HG03039 (cell line): Measurements from ENCODE around the gene KLK6.

Experiments
- ATAC-seq: cut with Tn5 transposase; IDR thresholded peaks from one replicate; pipeline ENCODE4 v1.9.1; 2021; ENCODE audit warnings: mild to moderate bottlenecking, moderate library complexity; ENCODE audit not compliant: unreplicated experiment

KLK6 gene

DNA sequence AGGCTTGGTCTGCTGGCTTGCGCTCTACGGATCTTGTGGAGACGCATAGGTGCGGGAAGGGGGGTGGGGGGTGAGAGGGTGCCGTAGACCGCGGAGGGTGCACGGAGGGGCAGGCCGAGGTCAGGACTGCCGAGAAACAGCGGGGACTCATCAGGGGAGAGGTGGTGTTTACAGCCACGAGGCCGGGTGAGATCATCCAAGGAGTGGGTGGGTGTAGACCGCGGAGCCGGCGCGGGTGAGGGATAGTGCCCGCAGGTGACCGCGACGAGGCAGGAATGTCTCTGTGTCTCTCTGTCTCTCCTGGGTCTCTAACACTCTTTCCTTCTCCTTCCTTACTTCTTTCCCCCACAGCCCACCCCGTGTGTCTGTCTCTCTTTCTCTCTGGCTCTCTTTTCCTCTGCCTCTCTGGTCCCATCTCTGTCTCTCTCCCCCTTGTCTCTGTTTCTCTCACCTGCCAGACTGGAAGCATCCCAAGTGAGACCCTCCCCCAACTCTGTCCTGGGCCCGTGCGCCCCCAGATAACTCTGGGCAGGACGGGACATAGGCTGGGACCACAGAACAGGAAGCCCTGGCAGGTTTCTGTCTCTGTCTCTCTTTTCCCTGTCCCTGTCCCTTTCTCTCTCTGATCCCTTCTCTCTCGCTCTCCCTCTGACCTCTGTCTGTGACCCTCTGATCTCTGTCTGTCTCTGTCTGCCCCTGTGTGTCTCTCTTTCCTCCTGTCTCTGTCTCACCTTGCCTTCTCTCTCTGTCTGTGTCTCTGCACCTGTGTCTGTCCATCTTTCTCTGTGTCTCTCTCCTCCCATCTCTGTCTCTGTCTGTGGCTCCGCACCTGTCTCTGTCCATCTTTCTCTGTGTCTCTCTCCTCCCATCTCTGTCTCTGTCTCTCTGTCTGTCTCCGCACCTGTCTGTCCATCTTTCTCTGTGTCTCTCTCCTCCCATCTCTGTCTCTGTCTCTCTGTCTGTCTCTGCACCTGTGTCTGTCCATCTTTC lies 56.4 kb downstream of the KLK6 start:
- no peak for ATAC-seq

DNA sequence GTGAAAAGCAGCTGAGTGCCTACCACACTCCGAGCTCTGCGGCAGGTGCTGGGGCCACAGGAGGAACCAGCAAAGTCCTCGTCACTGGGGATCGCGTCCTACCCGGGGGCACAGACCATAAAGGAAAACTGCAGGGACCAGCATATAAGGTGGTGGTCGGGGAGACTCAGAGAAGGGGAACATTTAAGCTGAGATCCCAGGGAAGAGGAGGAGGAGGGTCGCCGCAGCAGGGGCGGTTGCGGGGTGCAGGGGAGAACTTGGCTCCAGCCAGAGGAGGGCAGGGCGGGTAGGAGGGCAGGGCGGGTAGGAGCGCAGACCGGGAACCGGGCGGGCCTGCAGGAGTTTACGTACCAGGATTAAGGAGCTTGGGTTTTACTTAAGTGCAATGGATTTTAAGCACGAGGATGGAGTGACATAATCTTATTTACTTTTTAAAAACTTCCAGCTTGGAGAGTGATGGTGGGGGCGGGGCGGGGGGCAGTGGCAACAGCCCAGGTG lies 57.2 kb downstream of the KLK6 start:
- ATAC-seq, result no peak

- ATAC-seq, result no peak
Observed at GRCh38 chr19:50911206-50912101, 57.9 kb downstream of the KLK6 start, which contains the start of gene KLK4. Gene KLK4 (minus strand): TSS chr19:50911395. CDS start chr19:50910738, 657 bp downstream.

DNA sequence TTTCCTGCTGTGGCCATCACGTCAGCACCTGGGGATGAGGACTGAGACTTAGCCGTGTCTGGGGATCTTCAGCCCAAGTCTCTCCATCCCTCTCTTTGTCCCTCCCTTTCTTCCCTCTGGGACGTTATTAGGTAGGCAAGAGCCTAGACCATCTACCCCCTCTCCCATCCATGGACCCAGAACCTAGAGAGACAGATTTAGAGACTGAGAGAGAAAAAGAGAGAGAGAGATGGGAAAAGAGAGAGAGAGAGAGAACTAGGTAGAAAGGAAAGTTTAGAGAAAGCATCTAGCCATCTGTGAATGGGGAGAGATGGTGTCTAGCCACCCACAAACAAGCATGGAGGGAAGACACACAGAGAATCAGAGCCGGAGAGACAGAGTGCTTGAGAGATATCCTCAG lies 58.7 kb downstream of the KLK6 start:
- no peak for ATAC-seq

DNA sequence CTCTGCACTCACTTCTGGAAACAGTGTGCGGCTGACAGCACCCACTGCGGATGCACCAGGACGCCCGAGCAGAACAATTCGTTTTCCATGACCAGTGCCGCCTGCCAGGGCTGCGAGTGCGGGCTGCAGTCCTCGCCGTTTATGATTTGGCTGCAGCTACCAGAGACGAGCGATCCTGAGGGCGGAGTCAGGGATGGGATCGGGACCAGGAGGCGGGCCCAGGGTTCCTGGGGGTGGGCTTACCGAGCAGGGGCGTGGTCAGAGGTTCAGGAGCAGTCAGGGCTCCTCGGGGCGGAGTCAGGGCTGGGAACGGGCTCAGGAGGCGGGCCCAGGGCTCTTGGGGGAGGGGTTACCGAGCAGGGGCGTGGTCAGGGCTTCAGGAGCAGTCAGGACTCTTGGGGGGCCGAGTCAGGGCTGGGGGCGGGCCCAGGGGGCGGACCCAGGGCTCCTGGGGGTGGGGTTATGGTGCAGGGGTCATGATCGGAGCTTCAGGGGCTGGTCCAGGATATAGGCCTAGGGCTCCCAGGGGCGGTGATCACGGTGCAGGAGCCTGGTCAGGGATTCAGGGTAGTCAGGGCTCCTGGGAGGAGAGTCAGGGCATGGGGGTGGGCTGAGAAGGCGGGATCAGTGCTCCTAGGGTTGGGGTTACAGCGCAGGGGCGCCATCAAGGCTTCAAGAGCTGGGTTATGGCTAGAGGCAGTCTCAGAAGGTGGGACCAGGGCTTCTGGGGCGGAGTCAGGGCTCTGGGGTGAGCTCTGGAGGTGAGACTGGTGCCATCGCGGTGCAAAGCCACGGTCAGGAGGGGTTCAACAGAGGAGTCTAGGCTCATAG lies 59.9 kb downstream of the KLK6 start:
- no peak for ATAC-seq
